NCI-H2227 (cell line): ENCODE measurements around the gene RPL37A.

Experiments used
- DNase-seq: peaks from one replicate; lab custom pipeline; 2025; ENCODE audit not compliant: unreplicated experiment; lab: John Stamatoyannopoulos, UW

RPL37A gene

DNA sequence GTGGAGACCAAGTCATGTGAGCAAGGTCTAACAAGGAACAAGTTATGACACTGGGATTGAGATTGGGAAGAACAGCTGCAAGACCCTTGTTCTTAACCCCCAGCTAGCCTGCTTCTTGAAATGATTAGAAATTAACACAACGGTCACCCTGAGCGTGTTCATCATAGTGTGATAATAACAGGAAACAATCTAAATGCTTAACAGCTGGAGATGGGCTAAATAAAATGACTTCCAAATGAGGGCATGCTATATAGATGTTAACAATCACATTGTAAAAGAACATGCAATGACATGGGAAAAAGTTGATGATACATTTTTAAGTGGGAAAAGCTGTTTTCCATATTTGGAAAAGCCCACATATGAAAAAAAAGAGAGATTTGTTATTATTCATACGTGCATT, 47.6 kb downstream of the RPL37A start:
- DNase-seq = no peak

DNA sequence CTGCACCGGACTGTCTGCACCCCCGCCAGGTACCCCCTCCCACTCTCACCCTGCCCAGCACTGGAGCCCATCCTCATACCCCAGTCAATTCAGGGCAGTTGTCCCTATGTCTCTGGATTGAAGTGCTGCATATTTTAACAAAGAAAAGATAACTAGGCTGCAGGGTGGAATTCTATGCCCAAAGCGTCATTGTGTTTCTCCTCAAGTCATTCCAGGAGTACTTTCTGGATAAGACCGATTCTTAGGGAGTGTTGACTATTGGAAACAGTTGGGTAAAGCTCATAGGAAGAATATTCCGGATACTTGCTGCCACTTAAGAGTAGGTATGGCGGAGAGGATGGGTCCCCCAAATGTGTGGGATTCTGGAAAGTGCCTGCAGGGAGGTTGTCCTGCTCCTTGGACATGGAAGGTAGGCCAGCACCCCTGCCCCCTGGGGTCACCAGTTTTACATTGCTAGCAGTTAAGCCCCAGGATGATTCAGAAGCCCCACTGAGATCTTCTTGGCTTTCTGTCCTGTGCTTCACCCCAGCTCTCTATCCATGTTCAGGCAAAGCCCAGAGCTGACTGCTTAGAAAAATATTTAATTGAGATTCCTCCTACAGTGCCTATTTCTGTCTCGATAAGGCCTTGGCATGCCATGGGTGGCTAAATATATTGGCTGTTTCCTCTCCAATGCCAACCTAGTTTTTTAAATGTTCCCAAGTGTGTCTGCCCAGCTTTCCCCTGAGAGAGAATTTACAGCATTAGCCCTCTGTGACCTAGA, 48.2 kb downstream of the RPL37A start:
- no peak for DNase-seq

DNA sequence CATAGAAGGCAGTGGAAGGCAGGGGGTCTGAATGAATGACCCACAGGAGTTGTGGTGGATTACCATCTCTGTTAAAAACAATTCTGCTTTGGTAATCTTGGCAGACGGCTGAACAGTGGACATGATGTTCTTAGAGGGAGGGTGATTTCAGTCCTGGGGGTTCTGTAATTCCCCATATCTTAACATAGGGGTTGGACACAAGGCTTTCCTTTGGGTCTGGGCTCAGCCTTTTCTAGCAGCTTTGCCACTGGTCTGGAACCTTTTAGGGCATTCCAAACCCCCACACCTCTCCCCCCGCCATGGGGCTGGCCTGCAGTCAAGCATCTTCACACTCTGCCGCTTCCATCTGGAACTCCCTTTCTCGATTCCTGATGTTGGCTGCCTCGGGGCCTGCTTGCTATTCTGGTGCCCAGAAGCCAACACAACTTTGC, 50.3 kb downstream of the RPL37A start:
- DNase-seq = no peak

- DNase-seq = no peak
These were observed 51.5 kb downstream of the RPL37A start for GRCh38 chr2:216549926-216550690.

- DNase-seq = no peak
These were observed 52.8 kb downstream of the RPL37A start for GRCh38 chr2:216551234-216552068.

- DNase-seq = no peak
These were observed 54.4 kb downstream of the RPL37A start for GRCh38 chr2:216553093-216553478.
